Esophagus squamous epithelium (tissue), 4 donors: ENCODE measurements around the gene CAPRIN1.

ENCODE experiments used
- POLR2A ChIP-seq, 4 donors: fragments of 450-650 bp; IDR thresholded peaks; one replicate each; pipeline ENCODE4 v1.6.1; 2017; ENCODE audit warnings: antibody characterized with exemption in 4 of 4, mild to moderate bottlenecking in 4 of 4, moderate library complexity in 3 of 4
- TF ChIP-seq, protein P1 (sequence below), 6 experiments: fragments of 450-650 bp in 4 of 6; fragments of 200-600 bp in 2 of 6; sonication (generic) in 2 of 6; IDR thresholded peaks; one replicate each; pipeline ENCODE4 v1.5.1; 2016 to 2019; ENCODE audit warnings: antibody characterized with exemption in 6 of 6, mild to moderate bottlenecking in 4 of 6, moderate library complexity in 4 of 6

DNA sequence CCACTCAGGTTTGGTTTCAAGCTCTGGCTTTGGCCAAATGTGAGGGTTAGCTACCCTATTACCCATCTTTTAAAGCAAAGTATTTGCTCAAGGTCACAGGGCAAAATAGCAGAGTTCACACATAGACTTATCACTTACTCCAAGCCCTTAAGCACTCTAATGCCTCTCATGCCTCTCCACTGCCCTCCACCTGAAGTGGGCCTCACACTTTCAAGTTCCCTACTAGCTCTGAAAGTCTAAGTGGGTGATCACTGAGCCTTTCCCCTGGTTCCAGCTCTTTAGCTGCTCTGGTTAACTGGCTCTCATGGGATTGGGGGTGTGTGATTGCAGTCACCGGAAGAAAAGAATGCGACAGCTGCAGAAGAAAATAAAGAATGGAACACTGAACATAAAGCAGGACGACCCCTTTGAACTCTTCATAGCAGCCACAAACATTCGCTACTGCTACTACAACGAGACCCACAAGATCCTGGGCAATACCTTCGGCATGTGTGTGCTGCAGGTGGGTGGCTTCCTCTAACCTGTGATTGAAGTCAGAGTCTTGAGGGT is 60.3 kb downstream of the CAPRIN1 start:
- TF ChIP-seq, protein P1, sequence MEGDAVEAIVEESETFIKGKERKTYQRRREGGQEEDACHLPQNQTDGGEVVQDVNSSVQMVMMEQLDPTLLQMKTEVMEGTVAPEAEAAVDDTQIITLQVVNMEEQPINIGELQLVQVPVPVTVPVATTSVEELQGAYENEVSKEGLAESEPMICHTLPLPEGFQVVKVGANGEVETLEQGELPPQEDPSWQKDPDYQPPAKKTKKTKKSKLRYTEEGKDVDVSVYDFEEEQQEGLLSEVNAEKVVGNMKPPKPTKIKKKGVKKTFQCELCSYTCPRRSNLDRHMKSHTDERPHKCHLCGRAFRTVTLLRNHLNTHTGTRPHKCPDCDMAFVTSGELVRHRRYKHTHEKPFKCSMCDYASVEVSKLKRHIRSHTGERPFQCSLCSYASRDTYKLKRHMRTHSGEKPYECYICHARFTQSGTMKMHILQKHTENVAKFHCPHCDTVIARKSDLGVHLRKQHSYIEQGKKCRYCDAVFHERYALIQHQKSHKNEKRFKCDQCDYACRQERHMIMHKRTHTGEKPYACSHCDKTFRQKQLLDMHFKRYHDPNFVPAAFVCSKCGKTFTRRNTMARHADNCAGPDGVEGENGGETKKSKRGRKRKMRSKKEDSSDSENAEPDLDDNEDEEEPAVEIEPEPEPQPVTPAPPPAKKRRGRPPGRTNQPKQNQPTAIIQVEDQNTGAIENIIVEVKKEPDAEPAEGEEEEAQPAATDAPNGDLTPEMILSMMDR (IDR thresholded peaks at IDR 0.05) = no peak
- TF ChIP-seq POLR2A (IDR thresholded peaks at IDR 0.05) = no peak
